Kasumi-1 (cell line): ENCODE measurements around the gene UPF2.
"Not testable (repeated sequence)": the region's sequence is repeated elsewhere in the genome, so short reads cannot be mapped to it uniquely, and the experiment has no call there.

Experiments
- DNase-seq, 2 experiments: peaks; one replicate each; lab custom pipeline; 2025; lab: John Stamatoyannopoulos, UW

Gene UPF2

GRCh38 chr10:12042797-12043651 is at the start of gene UPF2:
Gene UPF2, minus strand, starts transcription at chr10:12042809. Its CDS starts 7,386 bp downstream, at chr10:12035423.
- DNase-seq = peak; percentile 100

GRCh38 chr10:12091421-12091820 is 48.8 kb upstream of the UPF2 start:
- no peak for DNase-seq

GRCh38 chr10:12088919-12089318 is 46.3 kb upstream of the UPF2 start:
- DNase-seq = no peak

GRCh38 chr10:12081879-12082557 is 39.4 kb upstream of the UPF2 start:
- DNase-seq = no peak

- no peak for DNase-seq
These were observed 38.9 kb upstream of the UPF2 start for GRCh38 chr10:12081470-12081869.

GRCh38 chr10:12077580-12078180 is 35.1 kb upstream of the UPF2 start:
- peak; percentile 75 to 83 for DNase-seq

GRCh38 chr10:12073526-12073925 is 30.9 kb upstream of the UPF2 start:
- DNase-seq = no peak

GRCh38 chr10:12071441-12071840 is 28.8 kb upstream of the UPF2 start:
- DNase-seq = not testable (repeated sequence)

GRCh38 chr10:12068449-12069269 is 26.1 kb upstream of the UPF2 start, which contains the start of gene DHTKD1:
Gene DHTKD1, plus strand, starts transcription at chr10:12068954. Its CDS starts 80 bp downstream, at chr10:12069034.
- DNase-seq = peak; percentile 99

- no peak for DNase-seq
These were observed 24.7 kb upstream of the UPF2 start for GRCh38 chr10:12067336-12067735.

GRCh38 chr10:12063483-12063818 is 20.8 kb upstream of the UPF2 start:
- DNase-seq = no peak

GRCh38 chr10:12062754-12063482 is 20.3 kb upstream of the UPF2 start:
- no peak for DNase-seq

GRCh38 chr10:12061124-12061523 is 18.5 kb upstream of the UPF2 start:
- no peak for DNase-seq

- DNase-seq = no peak
These were observed 14.1 kb upstream of the UPF2 start for GRCh38 chr10:12056748-12057147.

GRCh38 chr10:12055732-12056131 is 13.1 kb upstream of the UPF2 start:
- no peak for DNase-seq

GRCh38 chr10:12051241-12051640 is 8.6 kb upstream of the UPF2 start:
- DNase-seq = peak; percentile 83 to 87

GRCh38 chr10:12050528-12050927 is 7.9 kb upstream of the UPF2 start:
- no peak for DNase-seq

GRCh38 chr10:12048547-12048946 is 5.9 kb upstream of the UPF2 start:
- DNase-seq = no peak

GRCh38 chr10:12045596-12045995 is 3.0 kb upstream of the UPF2 start:
- DNase-seq = no peak

GRCh38 chr10:12042409-12042796 is 206 bp downstream of the UPF2 start:
- DNase-seq = peak in 1 of 2 experiments; percentile 22

- peak; percentile 25 to 45 for DNase-seq
These were observed 722 bp downstream of the UPF2 start for GRCh38 chr10:12041766-12042408.
